ENCODE data around the gene CKLF.

- TF ChIP-seq GATA2 (IDR thresholded peaks at IDR 0.05; ENCODE audit: low read depth, low read length), result no peak
- TF ChIP-seq GATA3 (IDR thresholded peaks at IDR 0.05; ENCODE audit: low read depth, low read length), result no peak
These were observed 29.0 kb downstream of the CKLF start for GRCh38 chr16:66581246-66581952.
